ENCODE data around the gene PCDH12. TPM values are rescaled to one million over a fixed set of nuclear protein-coding genes. Genes with fewer than 3 reads are reported as not detected.

The PCDH12 gene
- polyA plus RNA-seq, 1 of the 3 experiments (the other 2 are of a cell fraction): 0.02 TPM

- ChIA-PET CTCF (interaction anchor here (2.8 kb wide), 1 partner anchor 41 kb away, joined by 9 read pairs; the partner anchor contains the start of gene RNF14), POLR2A (interaction anchor here (0.8 kb wide), 1 partner anchor 38 kb away, joined by 3 read pairs; no protein-coding TSS in a partner anchor)
- H3K4me3 ChIP-seq (ENCODE audit: low read depth in 2 of 2, low read length in 1 of 2): no peak overlapping the region
Observed at GRCh38 chr5:141928051-141928450, 30.0 kb downstream of the PCDH12 start.

DNA sequence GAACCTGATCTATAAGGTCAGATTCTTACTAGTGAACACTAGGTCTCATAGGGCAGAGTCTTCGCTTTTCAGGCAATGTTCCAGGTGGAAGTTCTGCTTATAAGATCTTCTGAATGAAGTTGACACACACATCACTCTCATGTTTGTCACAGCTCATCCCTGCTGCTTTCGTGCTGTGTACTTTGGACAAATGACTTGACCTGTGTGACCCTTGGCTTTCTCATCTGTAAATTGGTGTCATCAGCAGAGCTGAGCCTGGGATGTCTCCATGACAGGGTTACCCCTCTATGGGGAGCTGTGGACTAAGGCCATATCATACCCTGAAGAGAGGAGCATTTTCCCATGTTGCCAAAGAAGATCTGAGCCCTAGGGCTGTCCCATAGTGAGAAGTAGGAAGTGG lies 31.6 kb downstream of the PCDH12 start:
- H3K27me3 ChIP-seq (ENCODE audit: insufficient read depth): no peaks in the 10 kb centered on the region
- H3K27ac ChIP-seq (ENCODE audit: low read depth in 2 of 2, low read length in 1 of 2): no peak overlapping the region
- H3K9ac ChIP-seq: no peak overlapping the region
- peaks cover 4% of the 10 kb centered on the region for H3F3A ChIP-seq (replicated peaks; ENCODE audit: insufficient read depth)
- WGBS (ENCODE audit: low lambda C conversion rate): 96% methylated on average over 2 of the region's 2 CpGs
- H3K4me2 ChIP-seq: no peak overlapping the region
- H2AFZ ChIP-seq (ENCODE audit: low read depth): no peak overlapping the region
- CTCF ChIA-PET: interaction anchor here (1.3 to 5.9 kb wide), 3 partner anchors 34 to 47 kb away, joined by 3 to 32 read pairs (median 9); partner anchors contain the start of gene RNF14
- H3K9me2 ChIP-seq: no peaks in the 10 kb centered on the region
- H3K4me1 ChIP-seq (ENCODE audit: control insufficient read depth in 1 of 2, insufficient read depth in 2 of 2, low read depth in 1 of 2, low read length in 1 of 2): peaks cover 0 to 8% of the 10 kb centered on the region in 2 experiments; a peak in 2 of 4 replicates
- no peak for TF ChIP-seq ELF1 (IDR thresholded peaks at IDR 0.05)
- H3K9me3 ChIP-seq: no peaks in the 10 kb centered on the region
- DNase-seq: no peak
- peaks cover 25% of the 10 kb centered on the region for H3K79me2 ChIP-seq (ENCODE audit: insufficient read depth)
- H3K36me3 ChIP-seq (replicated peaks in 1 of 2; ENCODE audit: control insufficient read depth in 1 of 2, insufficient read depth in 2 of 2, low read length in 1 of 2): peaks cover 45 to 56% of the 10 kb centered on the region in 2 experiments
- POLR2A ChIA-PET: no interaction called here
- H4K20me1 ChIP-seq (ENCODE audit: insufficient read depth): no peaks in the 10 kb centered on the region
- no peak overlapping the region for H3K4me3 ChIP-seq (ENCODE audit: low read depth in 2 of 2, low read length in 1 of 2)

More at GRCh38 chr5:141928051-141928450, 30.0 kb downstream of the PCDH12 start:
- no peak overlapping the region for H3K4me2 ChIP-seq
- no peak overlapping the region for H2AFZ ChIP-seq (ENCODE audit: low read depth)
- no peak for TF ChIP-seq YY1 (IDR thresholded peaks at IDR 0.05; ENCODE audit: low read depth)
- TF ChIP-seq RXRA (IDR thresholded peaks at IDR 0.05; ENCODE audit: borderline replicate concordance, low read depth): no peak
- TF ChIP-seq MXI1 (IDR thresholded peaks at IDR 0.05; ENCODE audit: low read depth, low read length): no peak
- TF ChIP-seq FOXM1 (IDR thresholded peaks at IDR 0.05; ENCODE audit: low read depth): no peak
- no peak for TF ChIP-seq SIN3A (IDR thresholded peaks at IDR 0.05; ENCODE audit: borderline replicate concordance, low read depth, low read length)
- TF ChIP-seq POLR2AphosphoS5 (IDR thresholded peaks at IDR 0.05; ENCODE audit: low read depth, low read length): no peak
- TF ChIP-seq PBX3 (IDR thresholded peaks at IDR 0.05): no peak
- TF ChIP-seq CHD2 (IDR thresholded peaks at IDR 0.05; ENCODE audit: low read length, partially characterized antibody): no peak
- TF ChIP-seq, protein P1, sequence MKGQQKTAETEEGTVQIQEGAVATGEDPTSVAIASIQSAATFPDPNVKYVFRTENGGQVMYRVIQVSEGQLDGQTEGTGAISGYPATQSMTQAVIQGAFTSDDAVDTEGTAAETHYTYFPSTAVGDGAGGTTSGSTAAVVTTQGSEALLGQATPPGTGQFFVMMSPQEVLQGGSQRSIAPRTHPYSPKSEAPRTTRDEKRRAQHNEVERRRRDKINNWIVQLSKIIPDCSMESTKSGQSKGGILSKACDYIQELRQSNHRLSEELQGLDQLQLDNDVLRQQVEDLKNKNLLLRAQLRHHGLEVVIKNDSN (IDR thresholded peaks at IDR 0.05; ENCODE audit: borderline replicate concordance, low read depth): no peak
- TF ChIP-seq JUND (IDR thresholded peaks at IDR 0.05): no peak
- no peak for TF ChIP-seq CTCF (IDR thresholded peaks at IDR 0.05)
- peaks cover 50 to 66% of the 10 kb centered on the region in 2 experiments for H3K36me3 ChIP-seq (replicated peaks in 1 of 2; ENCODE audit: control insufficient read depth in 1 of 2, insufficient read depth in 2 of 2, low read length in 1 of 2)
- H3K27ac ChIP-seq (ENCODE audit: low read depth in 2 of 2, low read length in 1 of 2): no peak overlapping the region
- peaks cover 17% of the 10 kb centered on the region for H3K79me2 ChIP-seq (ENCODE audit: insufficient read depth)
- H3K4me1 ChIP-seq (ENCODE audit: control insufficient read depth in 1 of 2, insufficient read depth in 2 of 2, low read depth in 1 of 2, low read length in 1 of 2): peaks cover 0 to 6% of the 10 kb centered on the region in 2 experiments; a peak in 2 of 4 replicates
- H4K20me1 ChIP-seq (ENCODE audit: insufficient read depth): no peaks in the 10 kb centered on the region
- H3K27me3 ChIP-seq (ENCODE audit: insufficient read depth): no peaks in the 10 kb centered on the region
- H3K9me2 ChIP-seq: no peaks in the 10 kb centered on the region
- H3K9ac ChIP-seq: no peak overlapping the region
- peaks cover 4% of the 10 kb centered on the region for H3F3A ChIP-seq (replicated peaks; ENCODE audit: insufficient read depth)
- no peak for DNase-seq
- no peaks in the 10 kb centered on the region for H3K9me3 ChIP-seq
- WGBS (ENCODE audit: low lambda C conversion rate): 93% methylated on average over 6 of the region's 8 CpGs

Measured in SK-N-SH (cell line).